ENCODE results near the gene FTSJ1.

Gene FTSJ1

DNA sequence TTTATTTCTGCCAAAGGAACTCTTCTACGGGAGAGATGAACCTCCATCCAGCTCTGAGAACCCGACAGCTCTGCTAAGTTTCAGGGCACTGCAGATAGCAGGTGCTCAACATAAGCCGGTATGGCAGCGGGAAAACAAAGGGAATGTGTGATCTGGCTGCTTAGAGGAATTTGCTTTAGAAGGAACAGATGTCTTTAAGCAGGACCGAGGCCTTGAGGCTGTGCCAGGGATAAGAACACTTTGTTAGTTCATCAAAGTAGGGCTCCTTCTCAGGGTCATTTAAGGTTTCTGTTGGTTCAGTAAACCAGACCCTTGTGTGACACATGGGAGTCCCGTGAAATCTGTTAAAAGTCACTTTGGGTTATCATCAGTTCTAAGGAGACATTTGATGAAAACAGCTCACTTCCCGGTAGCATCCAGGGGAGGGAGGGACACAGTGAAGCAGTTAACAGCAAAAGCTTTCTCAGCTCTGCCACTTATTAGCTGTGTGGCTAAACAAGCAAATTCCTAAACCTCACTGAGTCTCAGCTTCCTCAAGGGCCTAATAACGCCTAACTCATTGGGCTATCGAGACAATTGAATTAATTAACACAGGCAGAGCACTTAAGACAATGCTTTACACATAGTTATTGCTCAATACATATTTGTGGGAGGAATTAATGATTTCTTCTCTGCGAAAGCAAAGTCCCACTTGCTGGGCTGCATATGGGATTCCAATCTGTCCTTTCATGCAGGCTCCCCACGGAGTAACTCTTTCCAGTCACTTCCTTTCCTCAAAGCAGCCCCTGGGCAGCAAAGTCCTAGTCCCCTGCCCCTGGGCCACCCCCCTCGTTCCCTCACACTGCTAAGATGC is 2.9 kb upstream of the FTSJ1 start:
- H3K9ac ChIP-seq, result peak overlapping the region in 9 of 11 experiments; percentile 25 to 55 (median 41); a peak in 10 of 22 replicates
- TF ChIP-seq Cebpa-rat (IDR thresholded peaks at IDR 0.05), result no peak
- H4K20me1 ChIP-seq, result peaks cover 0 to 12% (median 7%) of the 10 kb centered on the region in 11 experiments; a peak in 13 of 22 replicates
- peaks cover 0 to 5% (median 0%) of the 10 kb centered on the region in 11 experiments; a peak in 5 of 22 replicates for H3K36me3 ChIP-seq
- H3K9me3 ChIP-seq (replicated peaks in 1 of 11), result no peaks in the 10 kb centered on the region; a peak in 1 of 22 replicates
- H3K27me3 ChIP-seq, result peaks cover 16 to 72% (median 40%) of the 10 kb centered on the region in 11 experiments; a peak in 18 of 22 replicates
- H3K4me2 ChIP-seq, result peak overlapping the region in 9 of 11 experiments; percentile 3 to 69 (median 44); a peak in 14 of 22 replicates
- H3K4me1 ChIP-seq, result peaks cover 27 to 42% (median 36%) of the 10 kb centered on the region in 10 experiments
- H3K4me3 ChIP-seq, result no peak overlapping the region
- peak overlapping the region in 8 of 11 experiments; percentile 16 to 84 (median 61); a peak in 15 of 22 replicates for H3K27ac ChIP-seq

DNA sequence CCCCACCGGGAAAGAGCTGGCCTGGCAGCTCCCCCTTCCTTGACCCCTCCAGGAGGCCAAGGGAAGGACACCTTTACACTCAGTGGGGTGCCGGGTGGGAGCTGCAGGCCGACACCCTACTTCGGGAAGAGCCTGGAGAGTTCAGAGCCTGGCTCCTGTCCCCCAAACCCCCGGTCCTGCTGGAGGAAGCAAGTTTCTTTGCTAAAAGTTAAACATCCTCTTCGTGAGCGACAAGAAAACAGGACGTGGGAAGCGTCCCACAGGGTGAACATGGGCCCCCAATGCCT is 2.4 kb upstream of the FTSJ1 start:
- H3K36me3 ChIP-seq, result peaks cover 0 to 10% (median 6%) of the 10 kb centered on the region in 11 experiments; a peak in 10 of 22 replicates
- peak overlapping the region in 8 of 11 experiments; percentile 16 to 84 (median 61); a peak in 15 of 22 replicates for H3K27ac ChIP-seq
- peak overlapping the region; percentile 3 to 69 (median 30); a peak in 15 of 22 replicates for H3K4me2 ChIP-seq
- H3K4me3 ChIP-seq, result no peak overlapping the region
- peaks cover 28 to 43% (median 36%) of the 10 kb centered on the region in 10 experiments for H3K4me1 ChIP-seq
- H4K20me1 ChIP-seq, result peaks cover 0 to 17% (median 12%) of the 10 kb centered on the region in 11 experiments; a peak in 13 of 22 replicates
- peaks cover 13 to 69% (median 40%) of the 10 kb centered on the region in 11 experiments; a peak in 18 of 22 replicates for H3K27me3 ChIP-seq
- peak overlapping the region in 9 of 11 experiments; percentile 25 to 55 (median 41); a peak in 12 of 22 replicates for H3K9ac ChIP-seq
- H3K9me3 ChIP-seq (replicated peaks in 1 of 11), result no peaks in the 10 kb centered on the region; a peak in 1 of 22 replicates
- TF ChIP-seq Cebpa-rat (IDR thresholded peaks at IDR 0.05), result no peak

DNA sequence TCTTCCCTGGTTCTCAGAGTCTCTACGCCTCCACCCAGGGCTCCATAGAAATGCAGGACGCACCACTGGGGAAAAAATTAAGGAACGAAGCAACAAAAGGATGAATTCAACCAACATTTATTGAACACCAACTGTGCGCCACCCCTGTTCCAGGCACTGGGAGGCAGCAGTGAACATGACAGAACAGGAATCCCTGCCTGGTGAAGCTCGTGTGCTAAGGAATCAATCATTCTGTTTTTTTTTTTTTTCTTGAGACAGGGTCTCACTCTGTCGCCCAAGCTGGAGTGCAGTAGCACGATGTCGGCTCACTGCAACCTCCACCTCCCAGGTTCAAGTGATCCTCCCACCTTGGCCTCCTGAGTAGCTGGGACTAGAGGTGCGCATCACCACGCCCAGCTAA is 1.9 kb upstream of the FTSJ1 start:
- Histone ChIP-seq H3K4me2 (peak overlapping the region; percentile 6 to 77 (median 61); a peak in 17 of 22 replicates), H3K9ac (peak overlapping the region in 6 of 11 experiments; percentile 35 to 87 (median 43); a peak in 7 of 22 replicates), H3K27ac (peak overlapping the region in 8 of 11 experiments; percentile 16 to 84 (median 73); a peak in 12 of 22 replicates), H4K20me1 (peaks cover 0 to 22% (median 17%) of the 10 kb centered on the region in 11 experiments; a peak in 14 of 22 replicates), H3K4me1 (peaks cover 28 to 43% (median 36%) of the 10 kb centered on the region in 10 experiments), H3K9me3 (replicated peaks in 1 of 11) (no peaks in the 10 kb centered on the region; a peak in 1 of 22 replicates), H3K27me3 (peaks cover 8 to 69% (median 40%) of the 10 kb centered on the region in 11 experiments; a peak in 19 of 22 replicates), H3K4me3 (no peak overlapping the region), H3K36me3 (peaks cover 0 to 15% (median 8%) of the 10 kb centered on the region in 11 experiments; a peak in 12 of 22 replicates)
- TF ChIP-seq Cebpa-rat (IDR thresholded peaks at IDR 0.05), result no peak

DNA sequence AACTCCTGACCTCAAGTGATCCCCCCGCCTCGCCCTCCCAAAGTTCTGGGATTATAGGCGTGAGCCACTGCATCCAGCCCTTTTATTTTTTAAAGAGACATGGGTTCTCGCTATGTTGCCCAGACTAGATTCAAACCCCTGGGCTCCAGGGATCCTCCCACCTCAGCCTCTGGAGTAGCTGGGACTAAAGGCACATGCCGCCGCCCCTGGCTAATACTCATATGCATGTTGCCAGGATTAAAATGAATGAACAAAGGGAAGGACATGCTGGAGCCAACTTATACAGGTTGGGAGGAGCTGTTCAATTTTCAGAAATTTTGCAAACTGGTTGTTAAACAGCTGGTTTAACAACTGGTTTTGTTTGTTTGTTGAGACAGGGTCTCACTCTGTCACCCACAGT is 1.4 kb upstream of the FTSJ1 start:
- Histone ChIP-seq H3K9me3 (replicated peaks in 1 of 11) (no peaks in the 10 kb centered on the region; a peak in 1 of 22 replicates), H4K20me1 (peaks cover 0 to 26% (median 20%) of the 10 kb centered on the region in 11 experiments; a peak in 14 of 22 replicates), H3K36me3 (peaks cover 0 to 20% (median 13%) of the 10 kb centered on the region in 11 experiments; a peak in 12 of 22 replicates), H3K27me3 (peaks cover 4 to 69% (median 37%) of the 10 kb centered on the region in 11 experiments; a peak in 17 of 22 replicates), H3K9ac (peak overlapping the region in 8 of 11 experiments; percentile 7 to 87 (median 54); a peak in 8 of 22 replicates), H3K4me3 (peak overlapping the region in 6 of 10 experiments; percentile 5 to 85 (median 78); a peak in 4 of 20 replicates), H3K4me2 (peak overlapping the region in 10 of 11 experiments; percentile 29 to 77 (median 62); a peak in 20 of 22 replicates), H3K27ac (peak overlapping the region in 7 of 11 experiments; percentile 30 to 84 (median 80); a peak in 12 of 22 replicates), H3K4me1 (peaks cover 28 to 40% (median 34%) of the 10 kb centered on the region in 10 experiments)
- TF ChIP-seq Cebpa-rat (IDR thresholded peaks at IDR 0.05), result no peak

DNA sequence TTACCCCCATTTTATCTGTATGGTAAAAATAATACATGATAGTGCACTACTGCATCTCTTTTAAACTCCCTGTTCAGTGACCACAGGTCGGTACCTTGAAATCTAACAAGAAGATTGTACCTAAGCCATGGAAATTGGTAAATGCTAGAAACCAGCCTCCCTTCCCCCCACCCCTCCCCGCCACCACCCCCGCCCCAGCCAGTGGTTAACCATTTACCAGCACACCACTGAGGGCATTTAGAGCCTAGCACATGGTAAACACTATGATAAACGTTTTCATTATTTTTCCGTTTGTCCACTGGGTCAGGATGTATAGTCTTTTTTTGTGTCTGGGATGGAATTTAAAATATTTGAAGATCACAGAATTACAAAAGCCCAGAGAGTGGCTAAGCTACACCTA is 703 bp upstream of the FTSJ1 start:
- Histone ChIP-seq H3K4me1 (peaks cover 24 to 35% (median 30%) of the 10 kb centered on the region in 10 experiments), H3K36me3 (peaks cover 0 to 25% (median 16%) of the 10 kb centered on the region in 11 experiments; a peak in 14 of 22 replicates), H3K9ac (peak overlapping the region; percentile 82 to 91 (median 86); a peak in 21 of 22 replicates), H3K27ac (peak overlapping the region in 10 of 11 experiments; percentile 74 to 86 (median 80); a peak in 20 of 22 replicates), H3K4me2 (peak overlapping the region; percentile 37 to 77 (median 64)), H4K20me1 (peaks cover 0 to 33% (median 21%) of the 10 kb centered on the region in 11 experiments; a peak in 15 of 22 replicates), H3K9me3 (replicated peaks in 1 of 11) (no peaks in the 10 kb centered on the region; a peak in 1 of 22 replicates), H3K27me3 (peaks cover 4 to 69% (median 31%) of the 10 kb centered on the region in 11 experiments; a peak in 17 of 22 replicates), H3K4me3 (peak overlapping the region; percentile 74 to 87 (median 81))
- no peak for TF ChIP-seq Cebpa-rat (IDR thresholded peaks at IDR 0.05)

DNA sequence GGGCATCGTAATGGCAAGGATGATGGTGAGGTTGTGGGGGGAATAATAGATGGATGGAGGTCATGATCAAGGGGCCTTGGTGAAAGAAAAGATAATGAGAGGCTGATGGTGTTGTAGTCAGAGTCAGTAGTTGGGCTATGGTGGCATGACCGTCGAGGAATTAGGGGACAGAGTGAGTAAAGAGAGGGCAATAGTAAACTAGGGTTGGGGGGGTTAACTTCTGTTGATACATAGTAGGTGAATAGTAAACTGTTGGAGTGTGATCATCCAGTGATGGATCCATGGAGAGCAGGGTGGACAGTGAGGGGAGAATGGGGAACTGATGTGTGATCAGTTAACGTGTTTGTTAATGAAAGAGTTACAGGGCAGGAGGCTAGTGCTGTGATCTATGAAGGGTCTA is 920 bp downstream of the FTSJ1 start:
- H4K20me1 ChIP-seq, result peaks cover 0 to 49% (median 26%) of the 10 kb centered on the region in 11 experiments; a peak in 16 of 22 replicates
- H3K4me3 ChIP-seq, result peak overlapping the region; percentile 74 to 87 (median 81)
- H3K27me3 ChIP-seq, result peaks cover 6 to 69% (median 36%) of the 10 kb centered on the region in 11 experiments; a peak in 18 of 22 replicates
- peak overlapping the region; percentile 64 to 84 (median 77) for H3K4me2 ChIP-seq
- no peak for TF ChIP-seq Cebpa-rat (IDR thresholded peaks at IDR 0.05)
- H3K9ac ChIP-seq, result peak overlapping the region; percentile 82 to 91 (median 86)
- H3K9me3 ChIP-seq (replicated peaks in 1 of 11), result no peaks in the 10 kb centered on the region; a peak in 1 of 22 replicates
- H3K27ac ChIP-seq, result peak overlapping the region in 9 of 11 experiments; percentile 77 to 86 (median 80); a peak in 17 of 22 replicates
- H3K36me3 ChIP-seq, result peaks cover 10 to 42% (median 28%) of the 10 kb centered on the region in 11 experiments; a peak in 21 of 22 replicates
- H3K4me1 ChIP-seq, result peaks cover 24 to 35% (median 30%) of the 10 kb centered on the region in 10 experiments

DNA sequence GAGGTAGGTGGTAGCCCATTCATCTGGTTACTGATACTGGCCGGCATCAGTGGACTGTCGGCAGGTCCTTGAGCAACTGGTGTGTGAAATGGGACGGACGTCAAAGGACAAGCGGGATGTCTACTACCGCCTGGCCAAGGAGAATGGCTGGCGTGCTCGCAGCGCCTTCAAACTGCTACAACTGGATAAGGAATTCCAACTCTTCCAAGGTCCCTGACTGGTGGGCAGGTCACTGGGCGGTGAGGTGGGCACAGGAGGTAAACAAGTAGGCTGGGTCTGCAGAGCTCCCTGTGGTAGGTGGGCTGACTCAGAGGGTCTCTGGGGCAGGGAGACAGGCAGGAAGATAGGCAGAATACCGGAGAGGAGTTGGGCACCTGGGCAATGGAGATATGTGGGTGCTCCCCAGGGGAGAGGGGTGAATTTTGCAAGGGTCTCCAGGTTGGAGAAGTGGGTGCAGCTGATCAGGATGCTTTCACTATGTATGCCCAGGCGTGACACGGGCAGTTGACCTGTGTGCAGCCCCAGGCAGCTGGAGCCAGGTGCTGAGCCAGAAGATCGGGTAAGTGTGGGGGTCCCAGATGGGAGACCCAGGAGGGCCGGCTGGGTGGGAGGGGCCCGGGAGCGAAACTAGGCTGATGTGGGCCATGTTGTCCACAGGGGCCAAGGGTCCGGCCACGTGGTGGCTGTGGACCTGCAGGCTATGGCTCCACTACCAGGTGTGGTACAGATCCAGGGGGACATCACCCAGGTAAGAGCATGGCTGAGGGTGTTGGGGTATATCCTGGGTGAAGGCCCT is 2.2 kb downstream of the FTSJ1 start:
- H3K4me2 ChIP-seq, result peak overlapping the region; percentile 64 to 84 (median 77); a peak in 17 of 22 replicates
- H3K9ac ChIP-seq, result peak overlapping the region in 3 of 11 experiments; percentile 85 to 91 (median 87); a peak in 4 of 22 replicates
- no peak overlapping the region for H3K27ac ChIP-seq
- no peak for TF ChIP-seq Cebpa-rat (IDR thresholded peaks at IDR 0.05)
- peaks cover 19 to 33% (median 28%) of the 10 kb centered on the region in 10 experiments for H3K4me1 ChIP-seq
- H4K20me1 ChIP-seq, result peaks cover 0 to 49% (median 26%) of the 10 kb centered on the region in 11 experiments; a peak in 16 of 22 replicates
- H3K4me3 ChIP-seq, result peak overlapping the region in 5 of 10 experiments; percentile 74 to 87 (median 84); a peak in 5 of 20 replicates
- H3K36me3 ChIP-seq, result peaks cover 22 to 54% (median 39%) of the 10 kb centered on the region in 11 experiments
- H3K27me3 ChIP-seq, result peaks cover 6 to 69% (median 43%) of the 10 kb centered on the region in 11 experiments; a peak in 18 of 22 replicates
- no peaks in the 10 kb centered on the region; a peak in 1 of 22 replicates for H3K9me3 ChIP-seq (replicated peaks in 1 of 11)
